Astrocyte of the cerebellum (primary cell): ENCODE measurements around the gene PDGFC.
"Not testable (repeated sequence)": the region's sequence is repeated elsewhere in the genome, so short reads cannot be mapped to it uniquely, and the experiment has no call there.

Experiments
- DNase-seq: peaks from one replicate; pipeline ENCODE4 v3.0.0-alpha.2; 2011; ENCODE audit warnings: low read depth
- H3K4me3 ChIP-seq: 2 replicates; pipeline ENCODE4 v1.5.1; 2011; ENCODE audit warnings: mild to moderate bottlenecking, low read depth, low read length, moderate library complexity
- in situ Hi-C: cut with HindIII; loops from 2 replicates; pipeline ENCODE4 v1.10.0; 2017; ENCODE audit warnings: low sequenced_read_pairs
- TF ChIP-seq, protein P1 (sequence below): IDR thresholded peaks from 2 replicates; pipeline ENCODE4 v1.5.1; 2012; ENCODE audit warnings: low read length, low read depth, moderate library complexity, mild to moderate bottlenecking; ENCODE audit errors: missing control alignments

PDGFC gene

DNA sequence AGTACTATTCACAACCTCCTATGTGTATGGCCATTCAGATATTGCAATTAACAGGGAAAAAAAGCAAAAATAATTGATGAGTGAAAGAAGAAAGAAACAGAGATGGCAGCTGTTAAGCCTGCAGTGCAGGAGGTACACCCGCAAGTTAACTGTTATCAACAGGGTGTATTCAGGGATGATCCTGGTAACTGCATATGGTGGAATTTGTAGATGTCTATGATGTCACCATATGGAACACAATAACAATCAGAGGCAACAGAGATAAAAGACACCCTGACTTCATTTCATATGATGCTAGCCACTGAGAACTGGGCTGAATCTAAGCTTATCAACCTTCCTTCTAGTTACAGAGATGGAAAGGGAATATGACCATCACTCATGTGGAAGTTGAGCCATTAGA is 96.5 kb downstream of the PDGFC start:
- no peak overlapping the region for H3K4me3 ChIP-seq
- DNase-seq: no peak
- in situ Hi-C loops: no loop called here
- TF ChIP-seq, protein P1, sequence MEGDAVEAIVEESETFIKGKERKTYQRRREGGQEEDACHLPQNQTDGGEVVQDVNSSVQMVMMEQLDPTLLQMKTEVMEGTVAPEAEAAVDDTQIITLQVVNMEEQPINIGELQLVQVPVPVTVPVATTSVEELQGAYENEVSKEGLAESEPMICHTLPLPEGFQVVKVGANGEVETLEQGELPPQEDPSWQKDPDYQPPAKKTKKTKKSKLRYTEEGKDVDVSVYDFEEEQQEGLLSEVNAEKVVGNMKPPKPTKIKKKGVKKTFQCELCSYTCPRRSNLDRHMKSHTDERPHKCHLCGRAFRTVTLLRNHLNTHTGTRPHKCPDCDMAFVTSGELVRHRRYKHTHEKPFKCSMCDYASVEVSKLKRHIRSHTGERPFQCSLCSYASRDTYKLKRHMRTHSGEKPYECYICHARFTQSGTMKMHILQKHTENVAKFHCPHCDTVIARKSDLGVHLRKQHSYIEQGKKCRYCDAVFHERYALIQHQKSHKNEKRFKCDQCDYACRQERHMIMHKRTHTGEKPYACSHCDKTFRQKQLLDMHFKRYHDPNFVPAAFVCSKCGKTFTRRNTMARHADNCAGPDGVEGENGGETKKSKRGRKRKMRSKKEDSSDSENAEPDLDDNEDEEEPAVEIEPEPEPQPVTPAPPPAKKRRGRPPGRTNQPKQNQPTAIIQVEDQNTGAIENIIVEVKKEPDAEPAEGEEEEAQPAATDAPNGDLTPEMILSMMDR: no peak

DNA sequence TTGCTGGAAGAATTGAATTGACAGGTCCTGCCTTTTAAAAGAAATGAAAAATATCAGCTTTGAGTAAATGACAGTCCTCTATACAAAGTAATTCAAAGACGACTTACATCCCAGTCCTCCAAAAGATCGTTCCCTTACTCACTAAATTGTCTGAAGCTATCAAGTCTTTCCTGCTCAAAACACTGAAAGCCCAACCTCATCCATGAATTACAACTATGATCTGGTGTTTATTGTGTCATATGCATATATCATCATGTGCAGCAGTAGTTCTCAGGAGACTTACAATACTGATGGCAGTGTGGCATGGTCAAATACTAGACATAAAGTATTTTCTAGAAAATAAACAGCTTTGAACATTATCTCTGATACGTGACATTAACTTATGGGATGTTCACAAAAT is 97.8 kb downstream of the PDGFC start:
- DNase-seq: no peak
- in situ Hi-C loops: no loop called here
- TF ChIP-seq, protein P1: no peak

DNA sequence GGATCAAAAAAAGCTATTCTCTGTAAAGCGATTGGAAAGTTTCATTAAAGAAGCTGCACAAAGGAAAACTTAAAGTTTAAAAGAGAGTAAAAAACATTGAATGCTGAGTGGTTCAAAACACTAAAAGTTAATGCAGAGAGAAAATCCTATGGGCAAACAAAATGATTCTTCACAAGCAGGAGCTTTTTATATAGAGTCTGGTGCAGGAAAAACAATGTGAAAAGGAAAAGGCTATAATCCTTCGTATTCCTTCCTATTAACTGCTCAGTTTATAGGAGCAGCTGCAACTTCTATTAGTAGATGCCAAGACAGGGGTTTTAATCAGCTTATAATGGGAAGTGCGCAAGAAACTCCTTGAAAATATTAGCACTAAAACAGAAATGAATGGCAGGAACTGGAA is 100.7 kb downstream of the PDGFC start:
- no peak overlapping the region for H3K4me3 ChIP-seq
- TF ChIP-seq, protein P1: no peak
- no peak for DNase-seq
- in situ Hi-C loops: no loop called here

More for the DNA sequence above, 97.8 kb downstream of the PDGFC start:
- H3K4me3 ChIP-seq: no peak overlapping the region

DNA sequence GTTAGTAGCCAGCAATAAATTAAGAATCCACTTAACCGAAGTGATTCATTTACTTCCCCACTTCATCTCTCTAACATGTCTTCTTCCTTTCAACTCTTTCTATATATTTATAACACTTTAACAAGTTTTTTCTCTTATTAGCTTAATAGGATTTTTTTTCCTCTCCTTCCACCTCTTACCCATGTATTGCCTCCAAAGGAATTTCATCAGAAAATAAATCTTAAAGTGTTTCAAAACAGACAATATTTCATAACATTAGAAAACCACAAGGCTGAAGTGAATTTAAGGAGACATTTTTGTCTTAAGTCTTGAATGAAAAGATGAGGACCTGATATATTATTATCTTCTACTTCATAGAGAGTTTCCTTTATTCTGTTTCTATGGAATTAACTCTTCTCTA is 101.5 kb downstream of the PDGFC start:
- DNase-seq: no peak
- H3K4me3 ChIP-seq: no peak overlapping the region
- TF ChIP-seq, protein P1: no peak
- in situ Hi-C loops: no loop called here

DNA sequence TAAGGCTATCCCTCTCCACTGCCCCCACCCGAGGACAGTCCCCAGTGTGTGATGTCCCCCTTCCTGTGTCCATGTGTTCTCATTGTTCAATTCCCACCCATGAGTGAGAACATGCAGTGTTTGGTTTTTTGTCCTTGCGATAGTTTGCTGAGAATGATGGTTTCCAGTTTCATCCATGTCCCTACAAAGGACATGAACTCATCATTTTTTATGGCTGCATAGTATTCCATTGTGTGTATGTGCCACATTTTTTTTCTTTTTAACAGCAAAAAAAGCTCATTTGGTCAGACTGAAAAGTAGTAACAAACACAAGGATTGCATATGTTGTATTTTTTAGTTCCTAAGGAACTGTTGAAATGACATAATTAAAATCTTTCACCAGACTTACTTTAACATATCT is 105.5 kb downstream of the PDGFC start:
- in situ Hi-C loops, DNase-seq, H3K4me3 ChIP-seq: not testable (repeated sequence)

DNA sequence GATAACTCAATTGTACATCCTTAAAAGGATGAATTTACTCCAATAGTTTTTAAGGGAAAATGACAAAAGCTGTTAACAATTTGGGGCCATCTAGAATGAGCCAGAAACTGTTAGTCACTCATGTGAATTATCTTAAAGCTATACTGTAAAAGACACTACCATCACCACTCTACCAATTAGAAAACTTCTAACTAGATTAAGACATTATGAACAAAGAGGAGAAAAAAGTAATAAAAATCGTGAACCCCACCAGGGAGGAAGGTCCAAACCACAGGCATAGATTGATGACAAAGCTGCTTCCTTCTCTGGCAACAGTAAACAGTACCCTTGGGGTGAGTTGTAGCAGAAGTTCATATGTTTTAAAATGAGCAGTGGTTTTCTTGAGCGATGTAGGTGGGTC is 106.1 kb downstream of the PDGFC start:
- no peak for DNase-seq
- H3K4me3 ChIP-seq: no peak overlapping the region
- in situ Hi-C loops: no loop called here
- TF ChIP-seq, protein P1: no peak

DNA sequence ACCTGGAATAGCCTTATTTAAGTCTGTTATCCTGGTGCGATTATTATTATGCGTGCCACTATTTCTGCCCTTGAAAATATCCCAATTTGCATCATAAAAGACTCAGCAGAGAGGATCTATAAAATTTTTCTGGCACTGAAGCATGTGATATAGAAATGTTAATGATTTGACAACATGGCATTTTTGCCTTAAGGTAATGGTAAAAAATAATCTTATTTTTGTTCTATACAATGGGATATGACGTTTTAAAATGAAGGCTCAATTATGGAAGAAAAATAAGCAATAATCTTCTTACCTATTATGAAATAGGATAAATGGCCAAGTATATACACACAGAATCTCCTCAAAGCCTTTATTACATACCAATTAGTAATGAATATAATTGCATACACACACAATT is 113.5 kb downstream of the PDGFC start:
- in situ Hi-C loops: no loop called here
- DNase-seq: no peak
- no peak overlapping the region for H3K4me3 ChIP-seq
- TF ChIP-seq, protein P1: no peak
